ACHN (cell line): ENCODE results near the gene COX10.
A peak's percentile ranks its signal among the peaks of the same experiment; 100 is the strongest.

ENCODE experiments used
- DNase-seq: peaks from one replicate; pipeline ENCODE4 v3.0.0-alpha.2; 2015
- in situ Hi-C: cut with HindIII; loops from 2 replicates; pipeline ENCODE4 v1.10.0; 2017; ENCODE audit warnings: low sequenced_read_pairs, low pct_ligation_motif_present, low pct_unique_long_range_greater_than_20kb

The COX10 gene

GRCh38 chr17:14061666-14062560 lies 7.4 kb upstream of the COX10 start:
- in situ Hi-C loops, result no loop called here

GRCh38 chr17:14067347-14067746 lies 2.0 kb upstream of the COX10 start:
- no peak for DNase-seq
- in situ Hi-C loops, result no loop called here

More at GRCh38 chr17:14061666-14062560, 7.4 kb upstream of the COX10 start:
- peak; percentile 90 for DNase-seq

- in situ Hi-C loops, result no loop called here
- DNase-seq, result no peak
These were observed 608 bp upstream of the COX10 start for GRCh38 chr17:14068542-14069250.

DNA sequence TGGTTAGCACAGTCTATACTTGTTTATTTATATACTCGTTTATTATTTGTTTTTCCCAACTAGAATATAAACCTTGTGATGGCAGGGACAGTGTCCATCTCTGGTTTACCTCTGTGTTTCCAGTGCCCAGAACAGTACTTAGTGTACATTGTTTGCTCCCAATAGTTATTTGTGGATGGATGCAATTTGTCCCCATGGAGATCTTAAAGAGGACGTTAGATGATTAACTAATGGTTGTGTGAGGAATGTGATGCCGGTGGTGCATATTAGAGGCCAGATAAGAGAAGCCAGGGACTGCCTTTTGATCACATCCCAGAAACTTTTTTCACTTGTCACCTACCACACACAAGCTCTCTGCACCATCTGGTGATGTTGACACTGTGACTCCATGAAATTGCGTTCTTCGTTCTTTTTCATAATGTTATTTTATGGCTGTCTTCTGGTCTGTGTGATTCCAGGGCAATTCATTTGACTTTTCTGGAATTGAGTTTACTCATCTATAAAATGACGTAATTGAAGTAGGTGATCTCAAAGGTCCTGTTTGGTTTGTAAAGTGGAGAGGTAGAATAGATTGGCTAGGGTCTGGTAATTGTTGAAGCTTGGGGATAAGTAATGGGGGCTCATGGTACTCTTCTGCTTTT lies 1.2 kb downstream of the COX10 start:
- in situ Hi-C loops, result no loop called here
- DNase-seq, result peak; percentile 29

DNA sequence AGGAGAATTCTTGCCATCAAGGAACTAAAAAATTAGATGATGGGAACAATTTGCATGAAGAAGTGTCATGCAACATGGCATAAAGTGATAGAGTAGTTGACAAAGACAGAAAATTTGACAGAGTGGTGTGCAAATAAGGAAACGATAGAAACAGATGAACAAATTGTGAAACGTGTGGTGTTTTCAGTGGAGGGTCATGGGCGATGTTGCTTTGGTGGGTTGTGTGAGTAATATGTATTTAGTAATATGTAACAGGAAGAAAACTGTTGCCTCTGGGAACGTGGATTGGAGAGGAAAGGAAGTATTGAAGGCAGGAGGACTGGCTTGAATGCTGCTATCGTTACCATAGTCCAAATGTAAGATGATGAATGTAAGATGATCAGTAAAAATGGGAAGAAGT lies 3.6 kb downstream of the COX10 start:
- no peak for DNase-seq
- in situ Hi-C loops, result no loop called here

- no peak for DNase-seq
- in situ Hi-C loops, result no loop called here
These were observed 8.7 kb downstream of the COX10 start for GRCh38 chr17:14078027-14078426.

GRCh38 chr17:14080847-14081251 lies 11.5 kb downstream of the COX10 start:
- in situ Hi-C loops, result no loop called here
- DNase-seq, result no peak

DNA sequence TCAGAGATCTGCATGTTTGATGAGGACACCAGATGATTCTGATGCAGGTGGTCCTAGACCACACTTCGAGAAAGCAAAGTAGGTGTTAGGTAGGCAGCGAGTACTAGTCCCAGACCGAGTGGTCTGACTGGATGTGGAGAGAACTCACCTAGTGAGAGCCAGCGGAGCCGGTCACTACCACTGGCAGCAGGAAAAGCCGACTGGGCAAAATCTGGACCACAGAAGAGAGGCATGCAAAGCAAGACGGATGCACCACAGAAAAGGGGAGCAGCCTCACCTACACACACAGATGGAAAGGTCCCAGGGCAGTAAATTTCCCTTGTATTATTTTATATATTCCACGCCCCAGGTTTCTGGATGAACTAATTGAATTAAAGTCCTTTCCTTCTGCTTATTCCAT lies 13.5 kb downstream of the COX10 start:
- DNase-seq, result no peak
- in situ Hi-C loops, result no loop called here

DNA sequence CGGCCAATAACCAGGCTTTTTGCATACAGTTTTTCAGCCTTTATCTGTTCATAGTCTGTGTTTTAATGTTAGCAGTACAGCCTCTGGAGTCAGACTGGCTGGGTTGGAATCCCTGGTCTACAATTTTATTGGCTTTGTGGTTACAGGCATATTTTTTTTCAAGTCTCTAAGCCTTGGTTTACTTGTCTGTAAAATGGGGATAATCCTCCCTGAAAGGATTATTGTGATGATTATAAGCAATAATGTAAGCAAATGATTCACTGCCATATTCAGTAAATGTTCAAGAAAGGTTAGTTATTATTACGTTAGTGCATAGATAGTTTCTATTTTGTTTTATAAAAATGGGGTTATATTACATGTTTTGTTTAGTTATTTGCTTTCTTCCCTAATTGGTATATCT lies 15.7 kb downstream of the COX10 start:
- in situ Hi-C loops, result no loop called here
- DNase-seq, result no peak

DNA sequence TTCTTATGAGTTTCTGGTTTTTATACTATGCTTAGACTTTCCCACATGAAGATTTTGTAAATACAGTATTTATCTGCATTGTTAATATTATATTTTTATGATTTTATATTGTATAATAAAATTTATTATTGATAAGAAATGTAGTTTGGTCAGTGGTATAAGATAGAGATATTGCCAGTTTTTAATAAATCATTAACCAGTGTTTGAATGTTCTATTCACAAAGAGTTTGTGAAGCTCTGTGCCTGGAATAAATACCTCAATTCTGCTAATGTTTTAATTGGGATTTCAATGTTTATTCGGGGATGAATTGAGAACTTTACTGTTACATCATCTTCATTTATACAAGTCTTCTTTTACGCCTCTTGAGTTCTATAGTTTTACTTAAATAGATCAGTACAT lies 16.9 kb downstream of the COX10 start:
- DNase-seq, result peak; percentile 11
- in situ Hi-C loops, result no loop called here

- no peak for DNase-seq
These were observed 19.9 kb downstream of the COX10 start for GRCh38 chr17:14089179-14089578.

DNA sequence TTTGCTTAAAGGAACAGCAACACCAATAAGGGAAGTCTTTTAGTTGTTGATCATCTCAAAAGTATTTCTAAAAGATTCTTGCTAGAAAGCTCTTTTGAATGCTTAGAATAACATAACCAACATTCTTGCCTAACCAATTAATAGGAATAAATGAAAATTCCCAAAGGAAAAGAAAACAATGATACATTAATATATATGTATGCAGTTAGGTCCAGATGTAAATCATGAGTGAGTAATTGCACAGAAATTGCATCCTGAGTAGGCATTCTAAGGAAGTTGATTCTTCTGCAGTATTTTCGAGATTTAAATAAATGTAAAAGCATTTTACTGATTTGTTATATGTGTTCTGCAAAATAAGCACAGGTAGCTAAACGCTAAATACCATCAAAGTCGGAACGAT lies 22.1 kb downstream of the COX10 start:
- in situ Hi-C loops, result no loop called here
- no peak for DNase-seq

More at GRCh38 chr17:14089179-14089578, 19.9 kb downstream of the COX10 start:
- in situ Hi-C loops, result no loop called here

GRCh38 chr17:14092808-14093207 lies 23.5 kb downstream of the COX10 start:
- in situ Hi-C loops, result no loop called here
- no peak for DNase-seq

DNA sequence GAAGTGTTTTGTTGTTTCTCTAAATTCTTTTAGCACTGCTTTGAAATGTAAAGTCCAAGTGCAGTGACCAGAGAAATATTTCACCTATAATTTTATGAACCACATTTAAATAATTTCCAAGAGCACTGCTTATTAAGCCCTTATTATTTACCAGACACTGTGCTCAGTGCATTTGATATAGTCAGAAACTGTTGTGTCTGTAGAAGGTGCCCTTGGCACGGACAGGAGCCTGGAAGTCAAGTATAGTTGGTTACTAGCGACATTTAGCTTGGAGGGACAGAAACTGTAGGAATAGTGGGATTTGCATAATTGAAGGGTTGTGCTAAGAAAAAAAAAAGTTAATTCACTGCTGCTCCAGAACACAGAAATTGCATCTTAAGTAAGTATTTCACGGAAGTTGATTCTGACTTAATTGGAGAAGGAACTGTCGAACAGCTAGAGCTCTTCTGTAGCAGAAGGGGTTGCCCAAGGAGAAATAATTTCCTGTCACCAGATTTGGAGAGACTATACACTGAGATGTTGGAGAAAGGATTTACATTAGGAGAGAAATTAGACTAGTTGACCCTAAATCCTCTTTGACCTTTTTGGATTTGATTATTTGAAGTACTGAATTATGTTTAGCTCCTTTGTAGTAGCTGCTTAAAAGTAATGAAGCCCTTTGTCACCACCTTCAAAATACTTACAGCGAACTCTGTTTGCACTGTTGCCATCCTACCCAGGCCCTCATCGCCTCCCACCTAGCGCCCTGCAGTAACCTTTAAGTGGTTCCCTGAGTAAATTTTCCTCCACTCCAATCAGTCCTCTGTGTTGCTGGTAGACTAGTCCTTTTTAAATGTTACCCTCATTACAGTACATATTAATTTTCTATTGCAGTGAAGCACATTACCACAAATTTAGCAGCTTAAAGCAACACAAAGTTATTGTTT lies 25.6 kb downstream of the COX10 start:
- in situ Hi-C loops, result no loop called here
- no peak for DNase-seq

GRCh38 chr17:14095631-14096030 lies 26.3 kb downstream of the COX10 start:
- no peak for DNase-seq
- in situ Hi-C loops, result no loop called here

GRCh38 chr17:14098246-14098645 lies 28.9 kb downstream of the COX10 start:
- in situ Hi-C loops, result no loop called here
- no peak for DNase-seq

DNA sequence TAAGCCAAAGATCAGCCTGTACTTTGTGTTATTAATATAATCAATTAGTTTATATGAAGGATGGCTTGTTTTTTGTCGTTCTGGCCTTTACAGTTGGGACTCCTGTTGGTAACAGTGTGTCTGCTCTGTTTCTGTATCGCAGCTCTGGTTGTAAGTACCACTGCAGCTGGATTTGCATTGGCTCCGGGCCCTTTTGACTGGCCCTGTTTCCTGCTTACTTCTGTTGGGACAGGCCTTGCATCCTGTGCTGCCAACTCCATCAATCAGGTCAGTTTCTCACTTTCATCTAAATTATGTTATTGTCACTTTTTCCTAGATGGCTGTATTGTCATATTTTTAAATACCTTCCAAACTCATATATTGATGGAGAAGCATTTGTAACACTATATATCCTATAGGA lies 32.7 kb downstream of the COX10 start:
- no peak for DNase-seq
- in situ Hi-C loops, result no loop called here

DNA sequence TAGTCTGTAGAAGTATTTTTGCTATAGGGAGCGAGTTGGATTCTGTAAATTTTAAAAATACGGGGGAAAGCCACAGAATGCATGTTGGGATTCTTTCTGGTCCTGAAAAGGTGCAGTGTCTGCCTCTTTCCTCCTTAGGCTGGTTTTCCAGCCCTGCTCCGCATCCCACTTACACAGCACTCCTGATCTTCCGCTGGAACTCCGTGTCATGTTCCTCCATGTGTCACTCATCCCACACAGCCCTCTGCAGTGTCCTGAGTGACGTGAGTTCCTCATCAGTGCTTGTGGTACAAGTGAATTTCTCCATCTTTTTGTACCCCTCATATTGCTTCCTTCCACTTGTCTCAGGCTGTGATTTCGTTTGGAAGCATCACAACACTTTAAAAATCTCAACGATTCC lies 34.5 kb downstream of the COX10 start:
- no peak for DNase-seq
- in situ Hi-C loops, result no loop called here
